Endodermal cell (in vitro differentiated cells): ENCODE measurements around the gene MAGEA6. TPM values are rescaled to one million over a fixed set of nuclear protein-coding genes. Genes with fewer than 3 reads are reported as not detected.
"Not testable (repeated sequence)": the region's sequence is repeated elsewhere in the genome, so short reads cannot be mapped to it uniquely, and the experiment has no call there.

Experiments
- DNase-seq: peaks from one replicate; pipeline ENCODE4 v3.0.0-alpha.2; 2017
- H3K27ac ChIP-seq: 2 replicates; pipeline ENCODE4 v1.5.1; 2013; ENCODE audit warnings: mild to moderate bottlenecking, low read depth, low read length, moderate library complexity
- H3K27me3 ChIP-seq: 2 replicates; pipeline ENCODE4 v1.6.1; 2013; ENCODE audit warnings: mild to moderate bottlenecking, low read length, moderate library complexity; ENCODE audit not compliant: insufficient read depth, control insufficient read depth, poor library complexity, severe bottlenecking
- H3K36me3 ChIP-seq: 2 replicates; pipeline ENCODE4 v1.7.0; 2013; ENCODE audit warnings: mild to moderate bottlenecking, low read length, moderate library complexity; ENCODE audit not compliant: control insufficient read depth, insufficient read depth
- H3K4me1 ChIP-seq: one replicate; pipeline ENCODE4 v1.7.0; 2013; ENCODE audit warnings: low read length; ENCODE audit not compliant: control insufficient read depth, insufficient read depth
- H3K4me3 ChIP-seq: 2 replicates; pipeline ENCODE4 v1.5.1; 2013; ENCODE audit warnings: mild to moderate bottlenecking, low read length, moderate library complexity
- H3K9ac ChIP-seq: 2 replicates; pipeline ENCODE4 v1.6.1; 2013; ENCODE audit warnings: mild to moderate bottlenecking, low read length, moderate library complexity; ENCODE audit not compliant: poor library complexity, severe bottlenecking; ENCODE audit errors: extremely low read depth
- H3K9me3 ChIP-seq: 2 replicates; pipeline ENCODE4 v1.6.1; 2013; ENCODE audit warnings: mild to moderate bottlenecking, low read length, moderate library complexity; ENCODE audit not compliant: control insufficient read depth
- H3K27ac Mint-ChIP-seq: 2 replicates; pipeline ENCODE4 v1.8.0; 2020; ENCODE audit warnings: mixed read lengths
- H3K27me3 Mint-ChIP-seq: 2 replicates; pipeline ENCODE4 v1.8.0; 2021; ENCODE audit warnings: mild to moderate bottlenecking, mixed read lengths; ENCODE audit not compliant: insufficient read depth
- H3K36me3 Mint-ChIP-seq: 2 replicates; pipeline ENCODE4 v1.8.0; 2020; ENCODE audit warnings: low read depth, mixed read lengths
- H3K4me1 Mint-ChIP-seq: 2 replicates; pipeline ENCODE4 v1.8.0; 2020; ENCODE audit warnings: mixed read lengths
- H3K4me3 Mint-ChIP-seq: 2 replicates; pipeline ENCODE4 v1.8.0; 2020; ENCODE audit warnings: mild to moderate bottlenecking, moderate library complexity, mixed read lengths
- H3K9me3 Mint-ChIP-seq: 2 replicates; pipeline ENCODE4 v1.8.0; 2020; ENCODE audit warnings: mild to moderate bottlenecking, mixed read lengths
- WGBS, 2 experiments: methylation state at CpG; one replicate each; pipeline versions ENCODE4 v1.1.5 to v1.1.7; 2013; ENCODE audit warnings: missing lambda C conversion rate in 2 of 2, mixed read lengths in 1 of 2; ENCODE audit not compliant: insufficient coverage in 1 of 2, insufficient read length in 1 of 2; 5-methylcytosine and 5-hydroxymethylcytosine counted together
- total RNA-seq, 2 donors: library from RNA; stranded (reverse); fragmentation: NEBNext Ultra II Directional in 1 of 2; extraction: Animal tissue kit (Norgen Biotek cat#: 25700) in 1 of 2; gene quantifications; 2 replicates in 1 of 2; 3 replicates in 1 of 2; pipeline ENCODE4 v1.2.1, GENCODE V29; 2021
- TF ChIP-seq, protein P1 (sequence below): fragments of 200-600 bp; sonication (generic); conservative IDR thresholded peaks from 2 replicates; pipeline ENCODE4 v1.5.0; 2021; ENCODE audit warnings: antibody characterized with exemption, mild to moderate bottlenecking

The MAGEA6 gene
- total RNA-seq, 2 donors from 2014 or later: not detected

- H3K36me3 Mint-ChIP-seq, H3K4me3 Mint-ChIP-seq, DNase-seq: not testable (repeated sequence)
Observed at GRCh38 chrX:152734143-152734858, 35.2 kb downstream of the MAGEA6 start.

DNA sequence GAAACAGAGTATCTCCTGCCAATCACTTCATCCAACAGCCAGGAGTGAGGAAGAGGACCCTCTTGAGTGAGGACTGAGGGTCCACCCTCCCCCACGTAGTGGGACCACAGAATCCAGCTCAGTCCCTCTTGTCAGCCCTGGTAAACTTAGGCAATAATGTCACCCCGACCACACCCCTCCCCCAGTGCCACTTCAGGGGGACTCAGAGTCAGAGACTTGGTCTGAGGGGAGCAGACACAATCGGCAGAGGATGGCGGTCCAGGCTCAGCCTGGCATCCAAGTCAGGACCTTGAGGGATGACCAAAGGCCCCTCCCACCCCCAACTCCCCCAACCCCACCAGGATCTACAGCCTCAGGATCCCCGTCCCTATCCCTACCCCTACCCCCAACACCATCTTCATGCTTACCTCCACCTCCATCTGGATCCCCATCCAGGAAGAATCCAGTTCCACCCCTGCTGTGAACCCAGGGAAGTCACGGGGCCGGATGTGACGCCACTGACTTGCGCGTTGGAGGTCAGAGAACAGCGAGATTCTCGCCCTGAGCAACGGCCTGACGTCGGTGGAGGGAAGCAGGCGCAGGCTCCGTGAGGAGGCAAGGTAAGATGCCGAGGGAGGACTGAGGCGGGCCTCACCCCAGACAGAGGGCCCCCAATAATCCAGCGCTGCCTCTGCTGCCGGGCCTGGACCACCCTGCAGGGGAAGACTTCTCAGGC is 36.1 kb downstream of the MAGEA6 start, which contains the start of the genes CSAG1 and MAGEA12:
Gene CSAG1 (minus strand): TSS at position 461 of the 715 bp plus-strand sequence. CDS start 1,261 bp downstream, outside the sequence.
Gene MAGEA12 (plus strand): TSS at position 497 of the 715 bp plus-strand sequence. CDS start 2,405 bp downstream, outside the sequence.
- no peak within 1 kb of the TSS for H3K27ac ChIP-seq
- Mint-ChIP-seq H3K4me3 (no peak within 1 kb of the TSS), H3K27ac (no peak within 1 kb of the TSS), H3K36me3 (no peaks in the 10 kb centered on the region), H3K4me1 (no peaks in the 10 kb centered on the region), H3K27me3 (peaks cover 3% of the 10 kb centered on the region), H3K9me3 (peaks cover 52% of the 10 kb centered on the region)
- H3K9me3 ChIP-seq: no peaks in the 10 kb centered on the region
- DNase-seq: no peak
- 94% methylated on average over 7 of the region's 21 CpGs; no CpG with 5 or more reads in 1 of the 2 experiments for WGBS, 2 experiments
- H3K4me3 ChIP-seq: no peak within 1 kb of the TSS
- H3K36me3 ChIP-seq: no peaks in the 10 kb centered on the region
- no peaks in the 10 kb centered on the region for H3K4me1 ChIP-seq
- no peak within 1 kb of the TSS for H3K9ac ChIP-seq
- TF ChIP-seq, protein P1, sequence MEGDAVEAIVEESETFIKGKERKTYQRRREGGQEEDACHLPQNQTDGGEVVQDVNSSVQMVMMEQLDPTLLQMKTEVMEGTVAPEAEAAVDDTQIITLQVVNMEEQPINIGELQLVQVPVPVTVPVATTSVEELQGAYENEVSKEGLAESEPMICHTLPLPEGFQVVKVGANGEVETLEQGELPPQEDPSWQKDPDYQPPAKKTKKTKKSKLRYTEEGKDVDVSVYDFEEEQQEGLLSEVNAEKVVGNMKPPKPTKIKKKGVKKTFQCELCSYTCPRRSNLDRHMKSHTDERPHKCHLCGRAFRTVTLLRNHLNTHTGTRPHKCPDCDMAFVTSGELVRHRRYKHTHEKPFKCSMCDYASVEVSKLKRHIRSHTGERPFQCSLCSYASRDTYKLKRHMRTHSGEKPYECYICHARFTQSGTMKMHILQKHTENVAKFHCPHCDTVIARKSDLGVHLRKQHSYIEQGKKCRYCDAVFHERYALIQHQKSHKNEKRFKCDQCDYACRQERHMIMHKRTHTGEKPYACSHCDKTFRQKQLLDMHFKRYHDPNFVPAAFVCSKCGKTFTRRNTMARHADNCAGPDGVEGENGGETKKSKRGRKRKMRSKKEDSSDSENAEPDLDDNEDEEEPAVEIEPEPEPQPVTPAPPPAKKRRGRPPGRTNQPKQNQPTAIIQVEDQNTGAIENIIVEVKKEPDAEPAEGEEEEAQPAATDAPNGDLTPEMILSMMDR: no peak
- no peaks in the 10 kb centered on the region for H3K27me3 ChIP-seq

More at GRCh38 chrX:152734143-152734858, 35.2 kb downstream of the MAGEA6 start:
- H3K9ac ChIP-seq, H3K27ac Mint-ChIP-seq, H3K4me3 ChIP-seq, H3K27me3 ChIP-seq, H3K4me1 Mint-ChIP-seq, H3K27me3 Mint-ChIP-seq, H3K9me3 ChIP-seq, H3K4me1 ChIP-seq, H3K36me3 ChIP-seq, H3K27ac ChIP-seq: not testable (repeated sequence)
- H3K9me3 Mint-ChIP-seq: peaks cover 52% of the 10 kb centered on the region
- 96 to 97% methylated on average over 5 to 22 of the region's 22 CpGs for WGBS, 2 experiments

- TF ChIP-seq, protein P1: no peak
Observed at GRCh38 chrX:152725409-152725808, 44.1 kb downstream of the MAGEA6 start.

More at GRCh38 chrX:152725409-152725808, 44.1 kb downstream of the MAGEA6 start:
- H3K4me1 ChIP-seq: no peaks in the 10 kb centered on the region
- no peak overlapping the region for H3K27ac Mint-ChIP-seq
- no peaks in the 10 kb centered on the region for H3K4me1 Mint-ChIP-seq
- no peak overlapping the region for H3K4me3 ChIP-seq
- no peaks in the 10 kb centered on the region for H3K36me3 Mint-ChIP-seq
- H3K4me3 Mint-ChIP-seq: no peak overlapping the region
- no peaks in the 10 kb centered on the region for H3K9me3 ChIP-seq
- peak; percentile 53 for DNase-seq
- H3K9me3 Mint-ChIP-seq: peaks cover 32% of the 10 kb centered on the region
- no peaks in the 10 kb centered on the region for H3K36me3 ChIP-seq
- H3K27me3 ChIP-seq: no peaks in the 10 kb centered on the region
- no peak overlapping the region for H3K27ac ChIP-seq
- H3K27me3 Mint-ChIP-seq: no peaks in the 10 kb centered on the region
- WGBS, 2 experiments: 75% methylated on average over 7 of the region's 7 CpGs; no CpG with 5 or more reads in 1 of the 2 experiments
- H3K9ac ChIP-seq: no peak overlapping the region

Other genes starting within 250 kb of the MAGEA6 start
- 1 to 10 TPM; 1.7 TPM for gene GABRQ, start 131.8 kb downstream of the MAGEA6 start, total RNA-seq
- gene MAGEA3, start 70.9 kb downstream of the MAGEA6 start, total RNA-seq: not detected
- gene CSAG2, start 60.4 kb downstream of the MAGEA6 start, total RNA-seq: under 1 TPM in 1 of 2 donors, not detected in 1; 0.35 TPM
- not detected for gene MAGEA2B, start 55.1 kb downstream of the MAGEA6 start, total RNA-seq
- gene CSAG1, start 36.0 kb downstream of the MAGEA6 start, total RNA-seq: not detected
- gene MAGEA12, start 35.9 kb downstream of the MAGEA6 start, total RNA-seq: not detected
- under 1 TPM in 1 of 2 donors, not detected in 1; 0.53 TPM for gene MAGEA2, start 15.8 kb downstream of the MAGEA6 start, total RNA-seq
- under 1 TPM in 1 of 2 donors, not detected in 1; 0.35 TPM for gene CSAG3, start 10.5 kb downstream of the MAGEA6 start, total RNA-seq
- gene CETN2, start 61.1 kb upstream of the MAGEA6 start, total RNA-seq: 10 to 100 TPM; 44.1 to 54.3 TPM
- gene NSDHL, start 61.4 kb upstream of the MAGEA6 start, total RNA-seq: 10 to 100 TPM; 25.8 to 34.8 TPM
- gene ZNF185, start 128.4 kb upstream of the MAGEA6 start, total RNA-seq: 10 to 100 TPM; 13.5 to 20.7 TPM
- gene PNMA5, start 224.4 kb upstream of the MAGEA6 start, total RNA-seq: under 1 TPM; 0.15 to 0.29 TPM